GM18873 (cell line): ENCODE data around the gene MLLT3.

Source experiments
- ATAC-seq: cut with Tn5 transposase; IDR thresholded peaks from one replicate; pipeline ENCODE4 v1.9.1; 2021; ENCODE audit warnings: mild to moderate bottlenecking, moderate library complexity, moderate number of reproducible peaks; ENCODE audit not compliant: unreplicated experiment, low FRiP score

The MLLT3 gene

DNA sequence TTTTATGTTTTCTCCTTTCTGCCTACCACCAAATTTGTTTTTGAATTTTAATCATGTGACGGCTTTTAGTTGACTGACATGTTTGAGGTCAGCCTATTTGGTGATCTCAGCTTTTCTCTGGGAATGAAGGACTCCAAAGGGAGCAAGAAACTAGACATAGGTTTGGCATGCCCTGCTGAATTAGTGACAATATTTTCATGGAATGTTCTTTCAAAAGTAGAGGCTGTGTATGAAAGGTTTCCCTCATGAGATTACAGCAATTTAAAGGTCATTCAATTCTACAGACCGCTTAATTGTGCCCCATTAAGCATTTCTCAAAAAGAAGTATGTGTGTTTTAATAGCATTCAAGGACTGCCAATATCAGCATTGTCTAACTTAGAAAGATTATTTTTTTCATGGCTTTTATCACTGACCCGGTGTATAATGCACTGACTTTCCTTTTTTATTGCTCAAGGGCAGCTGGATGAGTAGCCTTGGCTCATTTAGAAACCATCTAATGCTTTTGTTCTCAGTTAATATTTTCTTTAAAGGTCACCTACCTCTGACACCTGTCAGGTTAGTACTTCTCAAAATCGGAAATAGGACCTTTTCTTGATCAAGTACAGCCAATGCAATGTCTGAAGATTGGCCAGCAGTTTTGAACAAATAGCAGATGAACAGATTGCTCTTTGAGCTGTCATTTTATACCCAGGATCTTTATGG is 8.1 kb upstream of the MLLT3 start:
- ATAC-seq: no peak

GRCh38 chr9:20625003-20625349 is 2.7 kb upstream of the MLLT3 start:
- ATAC-seq: no peak

GRCh38 chr9:20624201-20625002 is 2.1 kb upstream of the MLLT3 start:
- no peak for ATAC-seq

DNA sequence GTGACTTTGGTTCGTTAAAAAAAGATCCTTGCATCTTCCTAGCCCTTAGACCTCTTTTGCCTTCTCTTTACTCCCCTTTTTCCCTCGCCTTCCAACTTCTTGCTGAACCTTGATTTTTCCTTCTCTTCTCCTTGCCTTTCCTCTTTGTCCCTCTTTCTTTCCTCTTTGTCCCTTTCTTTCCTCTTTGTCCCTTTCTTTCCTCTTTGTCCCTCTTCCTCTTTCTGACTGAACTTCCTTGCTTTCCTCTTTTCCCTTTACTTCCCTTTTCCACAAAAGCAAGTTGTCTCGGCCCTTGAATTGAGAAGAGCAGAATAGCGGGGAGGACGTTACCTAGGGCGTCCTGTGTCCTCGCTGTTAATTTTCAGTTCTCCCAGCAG is 1.4 kb upstream of the MLLT3 start:
- no peak for ATAC-seq

- ATAC-seq: no peak
These were observed 885 bp upstream of the MLLT3 start for GRCh38 chr9:20623021-20623747.

- peak; percentile 5 for ATAC-seq
These were observed 599 bp downstream of the MLLT3 start for GRCh38 chr9:20621471-20622329.

DNA sequence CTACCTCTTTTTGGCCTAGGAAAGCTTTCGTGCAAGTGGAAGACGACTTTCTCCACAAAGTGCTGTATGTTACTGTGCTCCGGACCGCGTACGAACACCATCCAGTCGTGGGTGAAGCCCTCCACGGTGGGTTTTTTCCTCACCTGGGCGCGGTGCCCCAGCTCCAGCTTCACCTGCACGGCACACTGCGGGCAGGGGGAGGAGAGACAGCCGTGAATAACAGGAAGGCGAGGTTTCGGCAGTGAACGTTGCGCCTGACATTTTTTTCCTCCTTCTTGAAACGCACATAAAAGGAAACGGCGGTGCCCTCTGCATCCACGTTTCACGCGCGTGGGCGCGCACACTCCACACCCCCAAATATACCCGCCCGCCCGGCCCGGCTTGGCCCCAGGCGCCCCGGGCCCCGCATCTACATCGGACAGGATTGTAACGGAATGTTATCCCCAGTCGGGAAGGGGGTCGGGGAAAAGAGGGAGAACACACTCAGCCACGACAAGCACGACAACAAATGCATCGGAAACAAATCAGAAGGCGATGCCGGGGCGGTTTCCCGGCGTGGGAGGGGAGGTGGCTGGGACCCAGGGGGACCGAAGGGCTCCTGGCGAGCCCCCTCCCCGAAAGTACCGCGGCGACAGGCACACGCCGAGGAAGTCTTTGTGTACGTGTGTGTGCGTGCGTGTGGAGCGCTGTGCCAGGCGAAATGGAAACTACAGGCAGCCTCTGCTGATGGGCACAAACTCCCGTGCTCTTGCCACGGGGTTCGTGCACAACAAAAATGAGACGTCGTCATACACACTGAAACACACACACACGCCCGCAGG is 1.4 kb downstream of the MLLT3 start:
- ATAC-seq: no peak

- no peak for ATAC-seq
These were observed 2.7 kb downstream of the MLLT3 start for GRCh38 chr9:20619487-20620200.

DNA sequence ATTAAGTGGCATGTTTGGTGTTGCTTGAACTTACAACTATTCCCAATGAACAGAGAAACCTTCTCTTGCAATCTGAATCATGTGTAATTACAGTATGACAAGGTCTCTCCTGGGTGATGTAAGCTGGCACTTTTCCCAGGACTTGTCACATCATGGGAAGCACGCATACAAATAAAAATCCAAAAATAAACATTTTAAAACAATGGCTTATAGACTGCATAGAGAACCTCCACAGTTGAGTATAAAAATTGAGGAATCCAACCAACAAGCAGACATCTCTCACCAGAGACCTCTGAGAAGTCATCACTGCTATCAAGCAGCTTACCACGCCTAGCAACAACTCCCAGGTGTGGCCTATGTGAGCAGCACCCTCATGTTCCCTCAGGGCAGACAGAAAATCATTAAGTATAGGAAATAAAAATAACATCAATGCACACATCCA is 3.9 kb downstream of the MLLT3 start:
- no peak for ATAC-seq

GRCh38 chr9:20616808-20617207 is 5.5 kb downstream of the MLLT3 start:
- ATAC-seq: no peak

DNA sequence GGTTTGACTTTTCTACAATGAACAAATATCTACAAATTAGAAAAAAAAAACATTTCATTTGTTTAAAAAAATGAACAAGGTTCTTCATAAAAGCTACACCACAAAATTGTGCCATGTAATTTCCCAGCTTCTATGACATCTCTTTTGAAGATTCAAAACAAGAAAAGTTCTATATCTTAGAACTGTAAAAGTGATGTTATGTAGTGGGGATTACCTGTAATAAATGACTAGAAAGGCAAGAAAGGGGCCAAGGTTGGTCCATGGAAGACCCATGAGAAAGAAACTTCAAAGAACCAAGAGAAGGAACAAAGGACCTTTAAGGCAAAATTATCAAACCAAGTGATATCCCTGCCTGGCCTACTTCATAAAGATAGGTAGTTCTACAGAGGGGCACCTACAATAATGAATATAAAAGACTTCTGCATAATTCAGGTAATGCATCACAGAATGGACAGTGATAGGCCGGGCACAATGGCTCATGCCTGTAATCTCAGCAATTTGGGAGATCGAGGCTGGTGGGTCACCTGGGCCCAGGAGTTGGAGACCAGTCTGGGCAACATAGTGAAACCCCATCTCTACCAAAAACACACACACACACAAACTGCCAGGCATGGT is 7.6 kb downstream of the MLLT3 start:
- ATAC-seq: no peak

DNA sequence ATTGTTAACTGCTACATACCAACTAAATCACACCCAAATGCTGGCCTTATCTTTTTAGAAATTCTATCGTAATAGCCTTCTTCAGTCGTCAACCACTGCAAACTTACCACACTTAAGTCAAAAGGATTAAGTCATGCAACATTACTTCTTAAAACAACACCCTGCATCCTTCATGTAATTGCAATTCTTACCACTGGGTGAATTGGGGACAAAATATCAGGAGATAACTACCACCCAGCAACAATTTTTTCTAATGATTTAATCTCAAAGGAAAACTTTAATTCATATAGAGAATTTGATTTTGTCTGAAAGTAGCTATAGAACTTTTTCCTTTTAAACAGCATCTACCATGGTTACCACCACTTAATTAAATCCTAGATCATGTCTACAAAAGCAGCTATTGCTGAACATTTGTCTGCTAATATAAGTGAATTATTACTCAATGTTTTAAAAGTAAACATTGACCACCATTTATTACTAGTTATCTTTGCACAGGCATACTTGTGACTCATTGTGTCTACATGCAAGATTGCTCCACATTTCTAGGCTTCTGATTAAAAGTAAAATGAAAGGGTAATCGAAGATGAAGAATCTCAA is 10.5 kb downstream of the MLLT3 start:
- ATAC-seq: no peak

GRCh38 chr9:20610591-20610990 is 11.7 kb downstream of the MLLT3 start:
- ATAC-seq: no peak

DNA sequence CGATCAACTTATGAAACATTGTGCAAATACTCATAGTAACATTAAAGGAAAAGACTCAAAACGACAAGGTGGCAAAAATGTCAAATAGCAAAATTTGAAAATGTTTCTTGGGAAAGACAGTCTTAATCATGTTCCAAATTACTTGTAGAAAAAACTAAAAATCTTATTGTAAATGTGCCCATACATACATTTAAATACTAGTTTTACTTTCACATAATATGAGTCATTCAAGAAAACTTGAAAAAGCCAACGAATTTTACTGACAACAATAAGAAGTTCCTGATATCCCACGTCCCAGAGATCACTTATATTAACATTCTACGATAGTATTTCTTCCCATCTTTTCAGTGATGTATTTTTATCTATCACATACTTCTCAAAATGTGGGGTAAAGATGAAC is 13.7 kb downstream of the MLLT3 start:
- ATAC-seq: no peak

DNA sequence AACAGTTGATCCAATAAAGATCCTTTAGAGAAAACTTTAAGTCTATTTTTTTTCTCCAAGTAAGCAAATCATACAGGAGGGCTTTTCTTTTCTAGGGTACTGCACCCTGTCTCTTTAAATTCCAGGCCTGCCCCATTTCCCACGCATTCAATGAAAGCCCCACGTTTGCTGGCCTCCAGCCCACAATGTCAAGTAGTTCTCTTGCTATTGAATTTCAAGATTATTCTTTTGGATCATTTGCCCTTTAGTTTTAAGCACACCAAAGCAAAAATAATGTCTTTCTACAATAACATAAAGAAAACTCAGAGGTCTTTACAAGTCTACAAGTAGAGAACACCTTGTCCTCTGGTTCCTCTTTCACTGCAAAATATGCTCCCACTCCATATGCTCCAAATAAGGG is 15.6 kb downstream of the MLLT3 start:
- no peak for ATAC-seq

GRCh38 chr9:20604562-20604961 is 17.7 kb downstream of the MLLT3 start:
- ATAC-seq: peak; percentile 69

DNA sequence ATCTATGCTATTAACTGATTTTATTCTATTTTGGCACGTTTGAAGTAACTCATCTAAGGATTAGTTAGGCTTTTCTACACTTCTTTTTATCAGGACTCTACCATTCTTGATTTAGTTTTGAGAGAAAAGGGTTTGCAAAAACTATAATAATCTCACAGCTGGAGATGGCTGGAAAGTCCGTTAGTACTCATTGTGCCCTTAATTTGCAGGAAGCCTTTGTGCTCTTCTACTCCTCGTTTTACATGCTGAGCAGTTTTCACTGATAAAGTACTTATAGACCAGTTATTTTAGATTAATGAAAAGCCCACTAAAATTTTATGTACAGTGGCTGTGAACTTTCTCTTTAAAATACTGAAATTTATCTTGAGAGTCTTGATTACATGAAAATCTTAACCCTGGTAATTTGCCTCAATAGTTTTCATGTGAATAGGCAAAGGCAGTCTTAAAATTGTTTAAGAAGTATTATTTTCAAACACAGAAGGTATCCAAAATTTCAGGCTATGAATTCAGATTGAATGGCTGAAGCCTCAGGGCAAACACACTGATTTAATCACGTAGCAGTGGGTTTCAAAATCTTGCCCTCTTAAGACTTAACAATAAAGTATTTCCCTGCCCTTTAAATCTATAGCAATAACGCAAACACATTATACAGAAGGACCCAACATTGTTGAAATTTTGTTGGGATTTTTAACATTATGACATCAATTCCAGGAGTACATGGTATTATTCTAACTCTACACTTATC is 18.6 kb downstream of the MLLT3 start:
- no peak for ATAC-seq

DNA sequence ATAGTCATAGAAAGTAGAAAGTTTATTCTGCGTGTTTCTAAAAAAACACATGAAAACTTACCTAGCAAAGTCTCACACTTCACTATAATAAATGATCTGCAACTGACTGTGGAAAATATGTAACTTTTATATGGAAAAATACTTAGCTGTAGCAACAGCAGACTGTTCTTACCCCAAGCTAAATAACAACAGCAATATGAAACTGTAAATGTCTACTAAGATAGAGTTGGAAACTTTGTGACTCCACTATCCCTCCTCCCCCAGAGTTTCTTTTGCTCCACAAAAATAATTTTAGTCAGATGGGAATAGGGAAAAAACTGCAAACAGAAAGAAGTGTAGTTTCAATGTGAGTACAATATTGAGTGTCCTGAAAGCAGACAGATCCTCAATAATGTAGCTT is 21.0 kb downstream of the MLLT3 start:
- ATAC-seq: no peak
